Epithelial cell of prostate (primary cell): ENCODE data around the gene SLC2A14.
"Not testable (repeated sequence)": the region's sequence is repeated elsewhere in the genome, so short reads cannot be mapped to it uniquely, and the experiment has no call there.

ENCODE experiments used
- DNase-seq: peaks from one replicate; pipeline ENCODE4 v3.0.0-alpha.2; 2011; ENCODE audit warnings: low read depth, low spot score
- H3K27ac ChIP-seq: fragments of 450-650 bp; 2 replicates; pipeline ENCODE4 v1.5.1; 2017; ENCODE audit warnings: mild to moderate bottlenecking

The SLC2A14 gene

DNA sequence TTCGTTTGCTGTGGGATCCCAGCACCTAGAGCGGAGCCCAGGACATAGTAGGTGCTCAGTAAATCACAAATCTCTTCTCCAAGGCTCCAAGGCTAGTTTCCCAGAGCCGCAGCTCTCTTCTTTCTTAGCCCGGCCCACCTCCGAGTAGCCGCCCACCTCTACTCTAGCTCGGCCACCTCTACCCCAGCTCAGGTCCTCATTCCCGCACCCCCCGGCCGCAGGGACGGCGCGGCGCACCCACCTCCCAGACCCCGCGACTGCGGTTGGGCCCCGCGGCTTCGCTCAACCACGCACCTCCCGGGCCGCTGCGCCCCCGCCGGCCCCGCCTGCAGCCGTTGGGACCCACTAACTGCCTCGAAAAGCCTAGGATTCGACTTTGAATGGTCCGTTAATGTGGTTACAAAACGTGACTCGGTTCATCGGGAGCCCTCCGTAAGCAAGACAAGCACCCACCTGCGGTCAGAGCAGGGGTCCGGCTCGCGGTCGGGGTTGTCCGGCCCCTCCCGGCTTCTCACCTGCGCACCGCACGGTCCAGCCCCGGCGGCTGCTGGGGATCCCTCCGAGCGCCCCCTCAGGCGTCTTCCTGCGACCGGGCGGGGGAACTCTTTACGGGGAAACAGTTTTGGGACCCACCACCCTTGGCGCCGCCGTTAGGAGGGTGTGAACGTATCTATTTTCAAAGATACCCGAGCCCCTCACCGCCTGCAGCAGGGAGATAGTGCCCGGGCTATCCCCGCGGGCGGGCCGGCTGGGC, at the start of gene SLC2A14:
Gene SLC2A14 (minus strand): TSS at position 350 of the 754 bp plus-strand sequence. CDS start 3,035 bp downstream, outside the sequence.
- no peak for DNase-seq
- no peak within 1 kb of the TSS for H3K27ac ChIP-seq

DNA sequence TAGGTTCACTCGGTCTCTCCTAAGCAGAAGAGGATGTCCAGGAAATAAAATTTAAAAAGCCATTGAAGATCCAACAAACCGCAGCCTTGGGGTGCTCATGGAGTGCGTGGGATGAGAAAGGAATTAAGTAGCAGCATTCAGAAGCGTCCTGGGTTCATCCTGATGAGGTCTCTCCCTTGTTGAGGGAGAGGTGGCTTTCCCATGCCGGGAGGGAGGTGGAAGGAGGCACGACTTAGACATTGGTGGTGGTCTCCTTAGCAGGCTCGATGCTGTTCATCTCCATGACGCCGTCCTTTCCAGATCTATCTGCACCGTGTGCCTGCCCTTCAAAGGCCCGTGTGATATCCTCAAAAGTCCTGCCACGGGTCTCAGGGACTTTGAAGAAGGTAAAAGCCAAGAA, 48.5 kb upstream of the SLC2A14 start:
- H3K27ac ChIP-seq, DNase-seq: not testable (repeated sequence)

DNA sequence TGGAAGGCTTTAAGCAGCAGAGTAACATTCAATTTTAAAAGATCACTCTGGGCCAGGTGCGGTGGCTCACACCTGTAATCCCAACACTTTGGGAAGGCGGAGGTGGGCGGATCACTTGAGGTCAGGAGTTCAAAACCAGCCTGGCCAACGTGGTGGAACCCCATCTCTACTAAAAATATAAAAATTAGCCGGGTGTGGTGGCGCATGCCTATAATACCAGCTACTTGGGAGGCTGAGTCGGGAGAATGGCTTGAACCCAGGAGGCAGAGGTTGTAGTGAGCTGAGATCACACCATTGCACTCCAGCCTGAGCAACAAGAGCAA, 45.5 kb upstream of the SLC2A14 start:
- not testable (repeated sequence) for H3K27ac ChIP-seq, DNase-seq

DNA sequence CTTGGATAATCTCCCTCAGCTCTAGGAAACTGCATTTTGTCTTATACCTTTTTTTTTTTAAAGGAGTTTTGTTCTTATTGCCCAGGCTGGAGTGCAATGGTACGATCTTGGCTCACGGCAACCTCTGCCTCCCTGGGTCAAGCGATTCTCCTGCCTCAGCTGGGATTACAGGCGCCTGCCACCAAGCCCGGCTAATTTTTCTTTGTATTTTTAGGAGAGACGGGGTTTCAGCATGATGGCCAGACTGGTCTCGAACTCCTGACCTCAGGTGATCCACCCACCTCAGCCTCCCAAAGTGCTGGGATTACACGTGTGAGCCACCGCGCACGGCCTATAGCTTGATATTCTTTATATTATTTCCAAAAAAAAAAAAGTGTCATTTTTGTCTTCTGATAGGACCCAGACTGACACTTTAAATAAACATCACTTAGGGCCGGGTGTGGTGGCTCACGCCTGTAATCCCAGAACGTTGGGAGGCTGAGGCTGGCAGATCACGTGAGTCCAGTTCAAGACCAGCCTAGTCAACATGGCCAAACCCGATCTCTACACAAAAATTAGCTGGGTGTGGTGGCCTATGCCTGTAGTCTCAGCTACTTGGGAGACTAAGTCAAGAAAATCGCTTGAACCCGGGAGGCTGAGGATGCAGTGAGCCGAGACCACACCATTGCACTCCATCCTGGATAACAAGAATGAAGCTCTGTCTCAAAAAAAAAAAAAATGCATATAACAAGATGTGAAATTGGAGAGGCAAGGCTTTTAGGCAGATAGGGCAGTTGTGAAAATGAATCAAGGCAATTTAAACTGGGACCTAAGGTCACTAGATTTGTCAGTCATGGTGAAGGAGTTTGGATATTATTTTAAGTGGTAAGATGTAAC, 44.9 kb upstream of the SLC2A14 start:
- no peak for DNase-seq
- H3K27ac ChIP-seq, result no peak overlapping the region

DNA sequence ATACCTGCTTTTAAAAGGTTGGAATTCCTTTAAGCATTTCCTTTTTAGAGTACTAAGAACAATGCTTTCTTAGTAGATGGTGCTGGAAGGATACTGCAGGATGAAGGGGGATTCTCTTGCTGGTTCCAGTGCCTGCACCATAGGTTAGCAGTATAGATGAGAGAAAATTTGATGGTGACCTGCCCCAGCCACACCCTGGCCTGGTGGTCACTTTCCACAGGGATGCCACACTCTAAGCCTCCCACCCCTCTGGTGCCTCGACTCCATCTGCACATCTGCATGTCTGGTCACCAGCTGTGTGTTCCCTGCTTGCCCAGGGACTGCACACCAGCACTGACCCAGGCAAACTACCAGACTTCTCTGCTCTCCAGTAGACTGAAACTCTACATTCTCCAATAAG, 44.2 kb upstream of the SLC2A14 start:
- H3K27ac ChIP-seq, result no peak overlapping the region
- DNase-seq, result no peak

DNA sequence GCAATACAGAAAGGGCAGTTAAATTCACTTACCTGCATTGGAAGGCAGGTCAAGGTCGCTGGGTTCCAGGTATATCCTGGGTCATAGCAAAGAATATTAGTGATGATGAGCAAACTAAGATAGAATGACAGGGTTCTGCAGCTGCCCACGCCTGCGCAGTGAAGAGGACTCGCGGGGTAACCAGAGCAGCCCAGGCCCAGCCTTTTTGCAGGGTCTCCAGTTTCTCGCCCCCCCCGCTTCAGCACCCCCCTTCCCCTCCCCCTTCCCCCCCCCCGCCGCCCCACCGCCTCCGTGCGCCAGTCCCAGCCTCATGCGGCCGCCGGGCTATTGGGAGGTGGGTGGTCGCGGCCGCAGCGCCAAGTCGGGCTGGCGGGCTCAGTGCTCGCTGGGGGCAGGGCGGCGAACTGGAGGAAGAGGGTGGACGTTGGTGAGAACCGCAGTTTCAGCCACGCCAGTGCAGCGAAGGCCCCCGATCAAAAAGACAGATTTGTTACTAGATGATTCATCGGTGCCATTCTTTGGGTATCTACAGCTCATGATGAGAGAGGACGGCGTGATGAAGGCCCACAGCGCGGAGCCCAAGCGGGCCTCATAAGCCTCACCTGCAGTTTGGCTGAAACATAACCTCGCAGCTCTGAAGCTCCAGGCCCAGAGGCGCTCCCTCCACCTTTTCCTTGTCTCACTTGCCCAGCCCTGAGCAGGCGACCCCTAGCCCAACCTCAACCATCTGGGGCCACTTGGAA, 43.1 kb upstream of the SLC2A14 start:
- DNase-seq, result no peak

DNA sequence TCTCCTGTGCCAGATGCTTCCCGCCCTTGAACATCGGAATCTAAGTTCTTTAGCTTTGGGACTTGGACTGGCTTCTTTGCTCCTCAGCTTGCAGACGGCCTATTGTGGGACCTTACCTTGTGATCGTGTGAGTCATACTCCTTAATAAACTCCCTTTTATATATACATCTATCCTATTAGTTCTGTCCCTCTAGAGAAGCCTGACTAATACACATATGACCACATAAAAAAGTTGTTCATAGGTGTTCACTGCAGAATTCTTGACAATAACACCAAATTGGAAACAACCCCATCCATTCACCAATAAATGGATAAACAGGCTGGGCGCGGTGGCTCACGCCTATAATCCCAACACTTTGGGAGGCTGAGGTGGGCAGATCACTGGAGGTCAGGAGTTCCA, 37.4 kb upstream of the SLC2A14 start:
- not testable (repeated sequence) for H3K27ac ChIP-seq, DNase-seq

More for the DNA sequence above, 43.1 kb upstream of the SLC2A14 start:
- H3K27ac ChIP-seq, result no peak overlapping the region

DNA sequence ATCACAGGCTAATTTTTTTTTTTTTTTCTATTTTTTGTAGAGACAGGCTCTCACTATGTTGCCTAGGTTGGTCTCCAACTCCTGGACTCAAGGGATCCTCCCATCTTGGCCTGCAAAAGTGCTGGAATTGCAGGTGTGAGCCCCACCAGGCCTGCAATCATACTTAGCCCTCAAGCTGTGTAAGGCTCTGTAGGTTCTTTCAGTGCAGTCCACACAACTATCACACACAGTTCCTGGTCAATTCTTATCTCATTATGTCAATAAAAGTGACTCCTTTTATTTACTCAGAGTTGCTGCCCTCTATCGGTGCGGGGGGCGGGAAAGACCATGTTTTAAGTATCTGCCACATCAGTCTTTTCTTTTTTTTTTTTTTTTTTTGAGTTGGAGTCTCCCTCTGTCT, 34.3 kb upstream of the SLC2A14 start:
- H3K27ac ChIP-seq, result no peak overlapping the region
- DNase-seq, result no peak

DNA sequence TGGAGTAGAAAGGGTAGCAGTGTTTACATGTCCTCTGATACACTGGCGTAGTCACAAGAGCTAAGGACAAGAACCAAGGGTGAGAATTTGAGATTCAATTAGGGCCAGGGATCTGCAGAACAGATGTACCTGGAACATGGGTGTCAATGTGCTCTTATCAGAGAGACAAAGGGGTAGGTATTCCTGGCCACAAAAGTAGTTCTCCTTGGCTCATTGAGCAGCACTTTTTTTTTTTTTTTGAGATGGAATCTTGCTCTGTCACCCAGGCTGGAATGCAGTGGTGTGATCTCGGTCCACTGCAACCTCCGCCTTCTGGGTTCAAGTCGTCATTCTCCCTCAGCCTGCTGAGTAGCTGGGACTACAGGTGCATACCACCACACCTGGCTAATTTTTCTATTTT, 33.6 kb upstream of the SLC2A14 start:
- H3K27ac ChIP-seq, DNase-seq: not testable (repeated sequence)

DNA sequence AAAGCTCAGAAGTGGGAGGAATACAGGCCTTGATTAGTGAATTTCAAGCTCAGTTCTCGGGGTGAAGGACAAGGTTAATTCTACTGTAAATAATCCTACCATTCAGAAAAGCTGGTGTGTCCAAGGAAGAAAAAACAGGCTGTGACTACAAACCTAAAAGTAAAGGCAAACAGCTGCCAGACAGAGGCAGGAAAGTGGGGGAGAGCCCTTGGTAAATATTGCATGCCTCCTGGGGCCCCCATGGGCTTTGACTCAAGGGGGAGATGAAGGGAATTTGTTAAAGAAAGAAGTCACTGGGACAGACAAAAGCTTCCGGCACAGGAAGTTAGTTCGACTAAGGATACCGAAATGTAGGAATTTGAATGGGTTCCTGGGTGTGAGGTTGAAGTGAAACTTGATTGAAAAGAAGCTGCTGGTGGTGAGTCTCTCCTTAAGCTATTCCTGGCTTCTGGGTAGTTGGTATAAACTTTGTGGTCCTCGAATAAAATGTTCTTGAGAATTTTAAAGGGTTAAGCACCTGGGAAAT, 32.9 kb upstream of the SLC2A14 start:
- not testable (repeated sequence) for DNase-seq, H3K27ac ChIP-seq

DNA sequence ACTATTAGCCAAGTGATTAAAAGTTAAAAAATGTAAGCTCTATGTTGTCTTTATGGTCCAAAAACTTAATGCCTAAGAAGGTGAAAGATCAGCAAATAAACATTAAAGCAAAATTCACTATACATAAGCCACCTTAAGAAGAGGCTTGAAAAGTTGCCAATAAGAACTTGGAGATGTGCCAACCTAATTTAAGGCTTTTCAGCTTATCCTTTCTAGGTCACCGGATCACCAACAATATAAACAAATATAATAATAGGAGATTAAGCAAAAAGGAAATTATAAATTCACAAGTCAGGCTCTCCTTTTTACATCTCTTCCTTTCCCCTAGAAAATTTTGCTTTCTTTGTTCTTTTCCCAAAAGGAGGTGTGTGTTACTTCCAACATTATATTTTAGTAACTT, 32.4 kb upstream of the SLC2A14 start:
- no peak overlapping the region for H3K27ac ChIP-seq
- DNase-seq, result no peak

DNA sequence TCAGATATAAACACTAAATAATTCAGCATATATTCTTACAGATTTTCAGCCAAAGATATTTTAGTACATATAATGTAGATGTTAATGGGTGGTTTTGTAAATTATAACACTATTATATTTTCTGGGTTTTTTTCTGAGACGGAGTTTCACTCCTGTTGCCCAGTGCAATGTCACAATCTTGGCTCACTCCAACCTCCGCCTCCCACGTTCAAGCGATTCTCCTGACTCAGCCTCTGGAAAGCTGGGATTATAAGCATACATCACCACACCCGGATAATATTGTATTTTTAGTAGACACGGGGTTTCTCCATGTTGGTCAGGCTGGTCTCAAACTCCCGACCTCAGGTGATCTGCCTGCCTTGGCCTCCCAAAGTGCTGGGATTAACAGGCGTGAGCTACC, 29.7 kb upstream of the SLC2A14 start:
- not testable (repeated sequence) for H3K27ac ChIP-seq, DNase-seq

DNA sequence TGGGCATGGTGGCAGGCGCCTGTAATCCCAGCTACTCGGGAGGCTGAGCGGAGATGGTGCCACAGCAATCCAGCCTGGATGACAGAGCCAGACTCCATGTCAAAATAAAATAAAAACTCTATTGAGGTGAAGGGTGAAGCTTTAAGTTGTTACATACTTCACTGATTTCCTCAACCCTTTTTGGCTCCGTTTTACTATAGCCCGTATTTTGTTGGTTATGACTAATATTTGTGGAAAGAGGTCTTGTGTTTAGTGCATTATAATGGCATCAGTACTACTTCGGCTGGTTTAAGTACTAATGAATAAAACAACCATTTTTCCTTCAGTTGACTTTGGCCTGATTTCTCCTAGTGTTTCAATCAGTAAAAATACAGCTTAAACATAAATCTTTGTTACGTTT, 27.0 kb upstream of the SLC2A14 start:
- no peak overlapping the region for H3K27ac ChIP-seq
- DNase-seq, result no peak

DNA sequence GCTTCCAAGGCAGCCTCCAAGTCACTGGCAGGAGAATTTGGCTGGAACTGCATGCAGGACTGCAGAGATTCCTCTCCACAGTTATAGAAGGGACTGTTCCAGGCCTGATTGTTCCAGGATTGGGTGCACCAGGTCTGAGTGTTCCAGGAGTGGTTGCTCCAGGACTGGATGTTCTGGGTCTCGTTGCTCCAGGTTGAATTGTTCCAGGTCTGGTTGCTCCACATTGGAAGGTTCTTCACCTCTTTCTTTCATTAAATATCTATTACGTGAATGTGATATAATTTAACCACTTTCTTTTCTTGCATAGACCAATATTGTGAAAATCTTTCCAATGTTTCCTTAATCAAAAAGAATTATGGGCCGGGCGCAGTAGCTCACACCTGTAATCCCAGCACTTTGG, 24.0 kb upstream of the SLC2A14 start:
- not testable (repeated sequence) for DNase-seq

DNA sequence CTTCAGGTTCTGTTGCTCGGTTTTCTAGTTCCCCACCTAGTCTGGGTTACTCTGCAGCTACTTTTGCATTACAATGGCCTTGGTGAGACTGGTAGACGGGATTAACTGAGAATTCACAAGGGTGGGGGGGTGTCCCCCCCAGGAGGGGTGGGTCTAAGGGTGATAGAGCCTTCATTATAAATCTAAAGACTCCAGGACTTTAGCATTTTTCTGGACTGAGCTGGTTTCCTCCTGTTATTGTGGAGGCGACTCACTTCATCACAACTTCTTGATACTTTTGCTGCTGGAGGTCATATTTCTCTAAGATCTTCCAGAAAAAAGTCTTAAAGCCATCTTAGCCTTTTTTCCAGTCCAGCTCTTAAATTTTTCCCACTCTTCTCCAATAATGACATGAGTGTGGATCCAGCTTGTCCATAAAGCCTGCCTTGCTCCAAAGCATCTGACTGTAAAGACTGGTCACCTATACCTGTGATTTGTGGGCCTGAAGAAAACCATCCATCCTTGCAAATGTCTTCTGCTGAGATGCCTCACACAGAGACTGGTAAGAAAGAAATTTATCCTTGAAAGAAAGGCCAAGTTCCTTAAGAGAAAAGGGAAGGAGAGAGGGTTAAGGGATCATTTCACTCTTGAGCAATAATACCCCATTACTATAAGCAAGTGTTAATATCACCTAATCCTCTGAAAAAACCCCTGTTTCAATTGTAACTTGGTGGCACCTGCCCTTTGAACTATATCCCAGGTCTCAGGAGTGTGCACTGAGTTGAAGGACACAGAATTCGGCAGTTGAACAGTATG, 19.7 kb upstream of the SLC2A14 start:
- DNase-seq, result no peak
- H3K27ac ChIP-seq, result no peak overlapping the region

More for the DNA sequence above, 24.0 kb upstream of the SLC2A14 start:
- not testable (repeated sequence) for H3K27ac ChIP-seq

DNA sequence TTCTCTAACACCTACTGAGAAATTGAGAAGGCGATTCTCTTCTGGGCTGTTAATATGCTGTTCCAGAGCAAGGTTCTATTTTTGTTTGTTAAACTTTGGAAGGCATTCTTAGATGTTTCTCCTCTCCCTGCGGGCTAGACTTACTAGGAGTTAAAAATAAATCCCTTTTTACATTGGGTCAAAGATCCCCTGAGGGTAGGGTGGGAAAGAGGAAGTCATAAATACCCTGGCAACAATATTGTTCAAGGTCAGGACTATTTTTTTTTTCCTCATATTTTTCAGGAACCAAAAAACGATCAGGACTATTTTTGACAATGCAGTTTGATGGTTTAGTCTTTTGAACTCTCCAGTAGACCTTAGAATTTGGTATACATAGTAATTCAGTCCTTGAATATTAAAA, 12.0 kb upstream of the SLC2A14 start:
- no peak for DNase-seq
- no peak overlapping the region for H3K27ac ChIP-seq

DNA sequence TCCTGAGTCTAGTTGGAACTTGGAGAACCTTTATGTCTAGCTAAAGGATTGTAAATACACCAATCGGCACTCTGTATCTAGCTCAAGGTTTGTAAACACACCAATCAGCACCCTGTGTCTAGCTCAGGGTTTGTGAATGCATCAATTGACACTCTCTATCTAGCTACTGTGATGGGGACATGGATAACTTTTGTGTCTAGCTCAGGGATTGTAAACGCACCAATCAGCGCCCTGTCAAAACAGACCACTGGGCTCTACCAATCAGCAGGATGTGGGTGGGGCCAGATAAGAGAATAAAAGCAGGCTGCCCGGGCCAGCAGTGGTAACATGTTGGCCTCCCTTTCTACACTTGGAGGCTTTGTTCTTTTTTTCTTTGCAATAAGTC, 9.0 kb upstream of the SLC2A14 start:
- H3K27ac ChIP-seq, DNase-seq: not testable (repeated sequence)

DNA sequence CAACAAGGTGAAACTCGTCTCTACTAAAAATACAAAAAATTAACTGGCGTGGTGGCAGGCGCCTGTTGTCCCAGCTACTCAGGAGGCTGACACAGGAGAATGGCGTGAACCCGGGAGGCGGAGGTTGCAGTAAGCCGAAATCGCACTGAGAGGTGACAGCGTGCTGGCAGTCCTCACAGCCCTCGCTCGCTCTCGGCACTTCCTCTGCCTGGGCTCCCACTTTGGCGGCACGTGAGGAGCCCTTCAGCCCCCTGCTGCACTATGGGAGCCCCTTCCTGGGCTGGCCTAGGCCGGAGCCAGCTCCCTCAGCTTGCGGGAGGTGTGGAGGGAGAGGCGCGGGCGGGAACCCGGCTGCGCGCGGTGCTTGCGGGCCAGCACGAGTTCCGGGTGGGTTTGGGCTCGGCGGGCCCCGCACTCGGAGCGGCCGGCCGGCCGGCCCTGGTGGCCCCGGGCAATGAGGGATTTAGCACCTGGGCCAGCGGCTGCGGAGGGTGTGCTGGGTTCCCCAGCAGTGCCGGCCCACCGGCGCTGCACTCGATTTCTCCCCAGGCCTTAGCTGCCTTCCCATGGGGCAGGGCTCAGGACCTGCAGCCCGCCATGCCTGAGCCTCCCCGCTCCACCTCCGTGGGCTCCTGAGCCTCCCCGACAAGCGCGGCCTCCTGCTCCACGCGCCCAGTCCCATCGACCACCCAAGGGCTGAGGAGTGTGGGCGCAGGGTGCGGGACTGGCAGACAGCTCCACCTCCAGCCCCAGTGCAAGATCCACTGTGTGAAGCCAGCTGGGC, 8.4 kb upstream of the SLC2A14 start:
- not testable (repeated sequence) for DNase-seq, H3K27ac ChIP-seq

DNA sequence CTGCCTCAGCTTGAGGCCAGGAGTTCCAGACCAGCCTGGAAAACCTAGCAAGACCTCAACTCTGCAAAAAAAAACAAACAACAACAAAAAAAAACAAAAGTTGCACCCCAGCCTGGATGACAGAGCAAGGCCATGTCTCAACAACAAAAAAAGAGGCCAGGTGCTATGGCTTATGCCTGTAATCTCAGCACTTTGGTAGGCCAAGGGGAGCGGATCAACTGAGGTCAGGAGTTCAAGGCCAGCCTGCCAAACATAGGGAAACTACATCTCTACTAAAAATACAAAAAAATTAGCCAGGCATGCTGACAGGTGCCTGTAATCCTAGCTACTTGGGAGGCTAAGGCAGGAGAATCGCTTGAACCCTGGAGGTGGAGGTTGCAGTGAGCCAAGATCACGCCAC, 6.5 kb upstream of the SLC2A14 start:
- H3K27ac ChIP-seq, result no peak overlapping the region
- DNase-seq, result no peak
